Breast epithelium (tissue), 4 donors: ENCODE data around the gene CADM1. TPM values are rescaled to one million over a fixed set of nuclear protein-coding genes. Genes with fewer than 3 reads are reported as not detected.

ENCODE experiments used
- DNase-seq, 2 donors: peaks; one replicate each; pipeline ENCODE4 v3.0.0-alpha.2; 2019; ENCODE audit warnings: low spot score in 2 of 2
- H3K27ac ChIP-seq, 2 donors: fragments of 200-600 bp; sonication (generic) in 1 of 2; one replicate each; pipeline ENCODE4 v1.5.1; 2016 to 2019; ENCODE audit warnings: mild to moderate bottlenecking in 1 of 2
- H3K27me3 ChIP-seq, 2 donors: fragments of 200-600 bp; sonication (generic) in 1 of 2; one replicate each; pipeline versions ENCODE4 v1.5.1 to v1.6.0; 2017 to 2019; ENCODE audit warnings: control low read depth in 1 of 2, mild to moderate bottlenecking in 1 of 2
- H3K36me3 ChIP-seq: fragments of 200-600 bp; one replicate; pipeline ENCODE4 v1.5.1; 2019
- H3K4me1 ChIP-seq, 2 donors: fragments of 200-600 bp; sonication (generic); one replicate each; pipeline ENCODE4 v1.5.1; 2016 to 2019; ENCODE audit warnings: control low read depth in 1 of 2
- H3K4me3 ChIP-seq, 3 donors: fragments of 200-600 bp; sonication (generic); 1 replicate in 2 of 3; 2 replicates in 1 of 3; pipeline ENCODE4 v1.5.1; 2016 to 2019; ENCODE audit warnings: mild to moderate bottlenecking in 3 of 3, moderate library complexity in 2 of 3
- H3K9me3 ChIP-seq, 2 donors: fragments of 200-600 bp; sonication (generic) in 1 of 2; one replicate each; pipeline ENCODE4 v1.5.1; 2016 to 2019; ENCODE audit warnings: control low read depth in 1 of 2
- POLR2A ChIP-seq: fragments of 450-650 bp; IDR thresholded peaks from one replicate; pipeline ENCODE4 v1.6.1; 2016; ENCODE audit warnings: antibody characterized with exemption, mild to moderate bottlenecking, moderate library complexity
- POLR2AphosphoS5 ChIP-seq, 3 donors: sonication (generic); formaldehyde crosslinking; IDR thresholded peaks; one replicate each; pipeline ENCODE4 v1.6.1; 2017; ENCODE audit warnings: antibody characterized with exemption in 3 of 3
- intact Hi-C: fragments of 100-400 bp; cut with DNase I; formaldehyde crosslinking; loops from one replicate; pipeline ENCODE4 v1.15.1; 2023; ENCODE audit warnings: low total_unique reads
- total RNA-seq, 3 donors: library from RNA; depleted of rRNA; stranded (reverse); fragments of >200 nt; gene quantifications; one replicate each; pipeline ENCODE4 v1.1.0, GENCODE V29; 2016
- TF ChIP-seq, protein P1 (sequence below), 3 donors: fragments of 450-650 bp; IDR thresholded peaks; one replicate each; pipeline ENCODE4 v1.5.1; 2016 to 2017; ENCODE audit warnings: antibody characterized with exemption in 3 of 3, mild to moderate bottlenecking in 3 of 3, moderate library complexity in 3 of 3

CADM1 gene
- total RNA-seq, 3 donors from 2014 or later = 5.3 to 48.4 (median 33.1) TPM

DNA sequence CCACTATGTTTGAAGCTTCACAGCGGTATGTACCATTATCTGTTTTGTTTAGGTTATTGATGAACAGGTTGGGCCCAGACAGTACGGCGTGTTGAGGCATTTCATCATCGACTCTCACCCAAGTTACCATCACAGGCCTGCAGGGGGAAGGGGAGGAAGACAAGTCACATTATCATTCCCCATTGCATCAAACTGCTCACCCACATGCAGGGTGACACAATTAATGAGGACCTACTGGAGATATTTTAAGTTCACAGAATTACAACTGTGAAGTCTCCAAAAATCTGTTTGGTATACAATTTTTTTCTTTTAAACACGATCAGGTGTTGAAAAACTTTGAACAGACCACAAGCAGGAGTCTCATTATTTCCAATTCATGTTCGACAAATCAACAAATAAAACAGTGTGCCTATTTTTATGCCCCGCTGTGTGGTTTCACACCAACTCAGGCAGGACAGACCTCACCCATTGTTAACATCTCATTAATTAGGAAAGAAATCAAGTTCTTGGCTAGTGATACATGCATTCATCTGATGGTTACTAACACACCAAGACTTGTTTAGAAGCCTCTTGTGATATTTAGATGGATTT lies 289.5 kb downstream of the CADM1 start:
- no peak overlapping the region for H3K27ac ChIP-seq
- no peak overlapping the region for H3K4me3 ChIP-seq
- TF ChIP-seq POLR2A = no peak
- TF ChIP-seq, protein P1, sequence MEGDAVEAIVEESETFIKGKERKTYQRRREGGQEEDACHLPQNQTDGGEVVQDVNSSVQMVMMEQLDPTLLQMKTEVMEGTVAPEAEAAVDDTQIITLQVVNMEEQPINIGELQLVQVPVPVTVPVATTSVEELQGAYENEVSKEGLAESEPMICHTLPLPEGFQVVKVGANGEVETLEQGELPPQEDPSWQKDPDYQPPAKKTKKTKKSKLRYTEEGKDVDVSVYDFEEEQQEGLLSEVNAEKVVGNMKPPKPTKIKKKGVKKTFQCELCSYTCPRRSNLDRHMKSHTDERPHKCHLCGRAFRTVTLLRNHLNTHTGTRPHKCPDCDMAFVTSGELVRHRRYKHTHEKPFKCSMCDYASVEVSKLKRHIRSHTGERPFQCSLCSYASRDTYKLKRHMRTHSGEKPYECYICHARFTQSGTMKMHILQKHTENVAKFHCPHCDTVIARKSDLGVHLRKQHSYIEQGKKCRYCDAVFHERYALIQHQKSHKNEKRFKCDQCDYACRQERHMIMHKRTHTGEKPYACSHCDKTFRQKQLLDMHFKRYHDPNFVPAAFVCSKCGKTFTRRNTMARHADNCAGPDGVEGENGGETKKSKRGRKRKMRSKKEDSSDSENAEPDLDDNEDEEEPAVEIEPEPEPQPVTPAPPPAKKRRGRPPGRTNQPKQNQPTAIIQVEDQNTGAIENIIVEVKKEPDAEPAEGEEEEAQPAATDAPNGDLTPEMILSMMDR (IDR thresholded peaks at IDR 0.05) = no peak
- no peak for TF ChIP-seq POLR2AphosphoS5 (IDR thresholded peaks at IDR 0.05)
- no peak for DNase-seq
- H3K27me3 ChIP-seq = no peaks in the 10 kb centered on the region
- intact Hi-C loops = no loop called here
- H3K4me1 ChIP-seq = no peaks in the 10 kb centered on the region
- no peaks in the 10 kb centered on the region for H3K36me3 ChIP-seq
- no peaks in the 10 kb centered on the region for H3K9me3 ChIP-seq

DNA sequence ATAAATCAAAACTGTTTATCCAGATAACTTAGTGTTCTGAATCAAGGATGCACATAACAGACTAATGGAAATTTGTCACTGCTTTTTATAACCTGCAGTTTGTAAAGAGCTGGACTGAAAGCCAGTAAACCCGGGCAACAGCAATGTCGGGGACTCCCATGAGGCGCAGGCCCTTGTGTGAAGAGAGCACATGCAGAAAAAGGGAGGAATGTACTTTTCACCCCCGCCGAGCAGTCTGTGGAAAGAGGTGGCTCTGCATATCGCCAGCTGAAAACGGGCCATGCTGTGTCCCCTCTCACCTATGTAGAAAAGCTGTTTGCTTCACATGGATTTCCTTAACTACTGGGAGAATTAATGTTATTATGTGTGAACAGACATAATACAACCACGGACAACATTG lies 291.2 kb downstream of the CADM1 start:
- no peaks in the 10 kb centered on the region for H3K27me3 ChIP-seq
- no peak overlapping the region for H3K4me3 ChIP-seq
- H3K36me3 ChIP-seq = no peaks in the 10 kb centered on the region
- H3K9me3 ChIP-seq = no peaks in the 10 kb centered on the region
- intact Hi-C loops = no loop called here
- H3K27ac ChIP-seq = no peak overlapping the region
- TF ChIP-seq, protein P1 (IDR thresholded peaks at IDR 0.05) = no peak
- TF ChIP-seq POLR2A (no peak), POLR2AphosphoS5 (IDR thresholded peaks at IDR 0.05) (no peak)
- DNase-seq = no peak
- H3K4me1 ChIP-seq = no peaks in the 10 kb centered on the region

DNA sequence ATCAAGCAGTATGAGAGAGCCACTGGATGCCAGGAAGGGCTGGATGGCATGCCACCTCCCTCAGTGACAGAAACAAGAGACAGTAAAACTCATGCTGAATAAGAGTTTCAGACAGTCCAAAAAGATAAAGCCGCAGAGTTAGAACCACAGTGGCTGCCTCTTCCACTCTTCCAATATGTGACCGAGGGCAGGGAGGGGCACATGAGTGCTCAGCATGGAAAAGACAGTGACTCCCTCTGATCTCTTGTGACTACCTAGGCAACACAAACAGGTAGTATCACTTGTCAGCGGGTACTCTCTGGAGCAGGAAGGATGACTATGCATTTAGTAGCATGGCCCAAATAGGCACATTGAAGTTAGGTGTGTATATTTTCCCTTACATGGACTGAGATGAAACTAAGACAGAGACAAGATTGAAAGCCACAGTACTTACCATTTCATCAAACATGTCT lies 295.4 kb downstream of the CADM1 start:
- no peak for DNase-seq
- no peaks in the 10 kb centered on the region for H3K4me1 ChIP-seq
- TF ChIP-seq POLR2A (no peak), POLR2AphosphoS5 (IDR thresholded peaks at IDR 0.05) (no peak)
- TF ChIP-seq, protein P1 (IDR thresholded peaks at IDR 0.05) = no peak
- H3K27ac ChIP-seq = no peak overlapping the region
- no peaks in the 10 kb centered on the region for H3K36me3 ChIP-seq
- no peaks in the 10 kb centered on the region for H3K27me3 ChIP-seq
- H3K4me3 ChIP-seq = no peak overlapping the region
- intact Hi-C loops = no loop called here
- no peaks in the 10 kb centered on the region for H3K9me3 ChIP-seq

DNA sequence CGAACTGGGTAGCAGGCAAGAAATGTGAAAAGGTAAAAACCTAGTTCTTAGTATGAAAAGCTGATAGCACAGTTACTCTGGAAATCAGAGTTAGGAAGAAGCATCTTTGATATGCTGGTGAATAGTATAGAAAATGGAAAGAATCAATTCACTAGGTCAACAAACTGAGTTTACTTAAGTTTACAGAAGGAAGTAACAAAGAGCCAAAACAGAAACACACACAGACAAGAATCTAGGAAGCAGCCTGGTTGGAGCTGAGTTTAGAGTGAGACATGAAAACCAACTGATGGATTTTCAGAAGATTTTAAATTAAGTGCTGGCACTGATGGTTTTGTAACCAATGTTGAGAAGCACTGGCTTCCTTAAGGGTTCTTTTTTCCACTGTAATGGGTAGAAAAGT lies 296.3 kb downstream of the CADM1 start:
- intact Hi-C loops = no loop called here
- TF ChIP-seq, protein P1 (IDR thresholded peaks at IDR 0.05) = no peak
- TF ChIP-seq POLR2AphosphoS5 (IDR thresholded peaks at IDR 0.05) = no peak
- no peak for TF ChIP-seq POLR2A

DNA sequence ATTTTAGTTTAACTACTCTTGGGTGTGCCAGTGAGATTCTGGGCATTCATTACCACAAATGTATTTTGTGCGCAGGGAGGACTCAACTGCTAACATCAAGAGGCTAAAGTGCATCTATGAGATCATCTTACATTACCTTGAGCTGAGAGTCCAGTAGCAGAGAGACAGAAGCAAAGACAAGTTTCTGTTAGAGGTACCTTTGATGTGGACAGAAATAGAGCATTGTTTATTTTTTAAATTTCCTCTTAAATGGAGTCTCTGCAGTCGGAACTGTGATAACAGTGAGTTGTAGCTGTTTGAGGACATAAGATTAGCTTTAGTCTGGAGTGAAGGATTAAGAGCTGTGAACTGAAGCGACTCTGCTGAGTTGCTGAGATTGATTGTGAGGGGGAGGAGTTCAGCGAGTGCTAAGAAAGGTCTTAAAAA lies 297.0 kb downstream of the CADM1 start:
- Histone ChIP-seq H3K4me3 (no peak overlapping the region), H3K36me3 (no peaks in the 10 kb centered on the region), H3K27me3 (no peaks in the 10 kb centered on the region), H3K27ac (no peak overlapping the region), H3K9me3 (no peaks in the 10 kb centered on the region), H3K4me1 (no peaks in the 10 kb centered on the region)
- DNase-seq = no peak
- no peak for TF ChIP-seq POLR2A
- TF ChIP-seq, protein P1 (IDR thresholded peaks at IDR 0.05) = no peak
- TF ChIP-seq POLR2AphosphoS5 (IDR thresholded peaks at IDR 0.05) = no peak
- intact Hi-C loops = no loop called here

More for the DNA sequence above, 296.3 kb downstream of the CADM1 start:
- H3K36me3 ChIP-seq = no peaks in the 10 kb centered on the region
- H3K4me3 ChIP-seq = no peak overlapping the region
- no peak overlapping the region for H3K27ac ChIP-seq
- no peaks in the 10 kb centered on the region for H3K4me1 ChIP-seq
- no peaks in the 10 kb centered on the region for H3K27me3 ChIP-seq
- H3K9me3 ChIP-seq = no peaks in the 10 kb centered on the region
- DNase-seq = no peak
